ENCODE results near the gene TMEM127.

The TMEM127 gene

DNA sequence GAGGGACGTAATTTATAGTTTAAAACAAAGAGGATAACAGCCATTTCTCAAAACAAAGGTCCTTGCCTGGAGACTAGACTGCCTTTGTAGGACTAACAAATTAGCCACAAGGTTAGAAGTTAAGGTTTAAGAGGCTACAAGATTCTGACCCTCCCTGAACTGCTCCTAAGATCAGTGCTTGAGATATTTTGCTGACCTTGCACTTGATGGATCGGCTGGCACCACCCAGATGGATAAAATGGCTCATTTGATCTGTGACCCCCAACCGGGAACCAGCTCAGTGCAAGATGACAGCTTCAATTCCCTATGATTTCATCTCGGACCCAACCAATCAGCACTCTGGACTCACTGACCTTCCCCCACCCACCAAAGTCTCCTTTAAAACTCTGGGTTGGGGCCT is 53.5 kb downstream of the TMEM127 start:
- POLR2A ChIA-PET (ENCODE audit: low non-redundant PET) = no interaction called here
- H3K27ac ChIP-seq = no peak overlapping the region

DNA sequence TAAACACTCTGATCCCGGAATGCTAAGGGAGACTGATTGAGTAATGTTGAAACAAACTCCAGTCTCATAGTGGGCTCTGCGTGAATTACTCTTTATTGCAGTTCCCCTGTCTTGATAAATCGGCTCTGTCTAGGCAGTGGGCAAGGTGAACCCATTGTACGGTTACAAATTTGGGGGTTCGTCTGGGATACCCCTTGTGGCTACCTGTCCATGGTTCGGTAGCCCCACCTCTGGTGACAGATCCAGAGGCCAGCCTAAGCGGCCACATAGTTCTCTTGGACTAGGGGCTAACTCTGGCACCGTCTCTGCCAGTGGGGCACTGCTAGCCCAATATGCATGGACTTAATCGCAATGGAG is 56.1 kb downstream of the TMEM127 start:
- ChIA-PET CTCF (interaction anchor here (0.6 kb wide), 1 partner anchor 24 kb away, joined by 3 read pairs; no protein-coding TSS in a partner anchor), POLR2A (ENCODE audit: low non-redundant PET) (no interaction called here)
- DNase-seq (ENCODE audit: low spot score) = no peak
- peak overlapping the region; percentile 96 for H3K27ac ChIP-seq
- TF ChIP-seq, protein P1, sequence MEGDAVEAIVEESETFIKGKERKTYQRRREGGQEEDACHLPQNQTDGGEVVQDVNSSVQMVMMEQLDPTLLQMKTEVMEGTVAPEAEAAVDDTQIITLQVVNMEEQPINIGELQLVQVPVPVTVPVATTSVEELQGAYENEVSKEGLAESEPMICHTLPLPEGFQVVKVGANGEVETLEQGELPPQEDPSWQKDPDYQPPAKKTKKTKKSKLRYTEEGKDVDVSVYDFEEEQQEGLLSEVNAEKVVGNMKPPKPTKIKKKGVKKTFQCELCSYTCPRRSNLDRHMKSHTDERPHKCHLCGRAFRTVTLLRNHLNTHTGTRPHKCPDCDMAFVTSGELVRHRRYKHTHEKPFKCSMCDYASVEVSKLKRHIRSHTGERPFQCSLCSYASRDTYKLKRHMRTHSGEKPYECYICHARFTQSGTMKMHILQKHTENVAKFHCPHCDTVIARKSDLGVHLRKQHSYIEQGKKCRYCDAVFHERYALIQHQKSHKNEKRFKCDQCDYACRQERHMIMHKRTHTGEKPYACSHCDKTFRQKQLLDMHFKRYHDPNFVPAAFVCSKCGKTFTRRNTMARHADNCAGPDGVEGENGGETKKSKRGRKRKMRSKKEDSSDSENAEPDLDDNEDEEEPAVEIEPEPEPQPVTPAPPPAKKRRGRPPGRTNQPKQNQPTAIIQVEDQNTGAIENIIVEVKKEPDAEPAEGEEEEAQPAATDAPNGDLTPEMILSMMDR (conservative IDR thresholded peaks at IDR 0.05; ENCODE audit: low read depth) = no peak

More for the DNA sequence above, 53.5 kb downstream of the TMEM127 start:
- no peak for DNase-seq (ENCODE audit: low spot score)
- TF ChIP-seq, protein P1 (conservative IDR thresholded peaks at IDR 0.05; ENCODE audit: low read depth) = no peak
- CTCF ChIA-PET = no interaction called here

DNA sequence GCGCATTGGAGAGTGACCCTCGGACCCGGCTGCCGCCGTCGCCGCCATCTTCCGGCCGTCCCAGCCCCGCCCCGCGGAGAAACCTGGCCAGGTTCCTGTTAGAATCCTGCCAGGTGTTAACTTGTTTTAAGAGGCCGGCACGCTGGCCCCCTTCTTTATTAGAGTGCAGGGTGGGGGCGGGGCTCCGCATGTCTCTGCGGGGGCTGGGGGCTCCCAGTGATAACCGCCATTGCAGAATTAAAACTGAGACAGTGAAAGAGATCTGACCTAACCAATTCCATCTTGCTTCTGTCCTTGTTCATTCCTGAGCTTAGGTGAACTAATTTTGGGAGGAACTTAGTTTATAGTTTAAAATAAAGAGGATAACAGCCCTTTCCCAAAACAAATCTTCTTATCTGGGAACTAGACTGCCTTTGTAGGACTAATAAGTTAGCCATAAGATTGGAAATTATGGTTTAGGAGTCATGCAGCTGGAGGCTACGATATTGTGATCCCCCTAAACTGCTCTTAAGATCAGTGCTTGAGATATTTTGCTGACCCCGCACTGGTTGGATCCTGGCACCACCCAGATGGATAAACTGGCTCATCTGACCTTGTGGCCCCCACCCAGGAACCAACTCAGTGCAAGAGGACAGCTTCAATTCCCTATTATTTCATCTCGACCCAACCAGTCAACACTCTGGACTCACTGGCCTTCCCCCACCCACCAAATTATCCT is 56.6 kb downstream of the TMEM127 start:
- no peak for DNase-seq (ENCODE audit: low spot score)
- ChIA-PET CTCF (interaction anchor here (0.6 kb wide), 1 partner anchor 25 kb away, joined by 3 read pairs; no protein-coding TSS in a partner anchor), POLR2A (ENCODE audit: low non-redundant PET) (interaction anchor here (1.1 to 1.3 kb wide), 2 partner anchors 51 to 55 kb away, joined by 3 to 5 read pairs; no protein-coding TSS in a partner anchor)
- H3K27ac ChIP-seq = peak overlapping the region; percentile 96
- TF ChIP-seq, protein P1 (conservative IDR thresholded peaks at IDR 0.05; ENCODE audit: low read depth) = no peak

DNA sequence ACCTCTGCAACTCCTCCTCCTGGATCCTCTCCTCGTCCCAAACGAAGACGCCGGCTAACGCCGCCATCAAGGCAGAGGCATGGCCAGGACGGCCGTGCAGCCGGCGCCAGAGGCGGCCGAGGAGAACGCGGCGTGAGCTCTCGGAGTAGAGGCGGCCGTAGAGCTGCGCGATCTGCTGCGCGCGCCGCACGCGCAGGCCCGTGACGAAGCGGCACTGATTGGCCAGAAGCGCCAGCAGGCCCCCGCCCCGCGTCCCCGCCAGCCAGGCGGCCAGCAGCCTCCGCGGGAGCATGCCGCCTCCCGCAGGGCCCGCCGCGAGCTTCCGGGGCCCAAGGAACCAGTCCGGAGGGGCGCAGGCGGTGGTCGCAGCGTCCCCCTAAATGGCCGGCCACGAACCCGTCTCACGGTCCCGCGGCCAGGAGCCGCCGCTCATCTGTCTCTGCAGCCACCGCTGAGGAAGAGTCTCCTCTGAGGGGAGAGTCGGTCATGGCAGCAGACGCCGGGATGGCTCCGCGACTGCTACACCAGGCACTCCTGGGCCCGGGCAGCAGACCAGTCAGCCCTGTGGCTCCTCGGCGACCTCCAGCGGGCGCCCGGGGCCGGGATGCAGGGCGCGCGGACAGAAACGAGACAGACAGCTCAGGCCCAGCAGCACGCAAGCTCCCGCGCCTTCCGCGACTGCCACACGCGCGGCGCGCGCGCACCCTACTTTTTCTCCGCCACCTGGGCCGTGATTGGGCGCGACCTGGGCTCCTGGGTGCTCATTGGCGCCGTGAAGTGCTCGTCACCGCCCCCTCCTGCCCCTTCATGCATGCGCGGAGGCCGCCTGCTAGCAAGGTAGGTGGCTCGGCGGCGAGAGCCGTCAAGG is 57.4 kb downstream of the TMEM127 start, which contains the start of gene STARD7:
TSS of gene STARD7 (minus strand) at position 685 of the 868 bp plus-strand sequence. CDS start at position 292, 393 bp downstream.
- peak; percentile 99 for DNase-seq (ENCODE audit: low spot score)
- POLR2A ChIA-PET (ENCODE audit: low non-redundant PET) = interaction anchor here (0.5 to 1.3 kb wide), 4 partner anchors 33 to 127 kb away, joined by 3 to 5 read pairs (median 4); no protein-coding TSS in a partner anchor
- TF ChIP-seq, protein P1 (conservative IDR thresholded peaks at IDR 0.05; ENCODE audit: low read depth) = 0 out of 2 replicates have a peak, but pooled peaks have one; percentile 18
- peak within 1 kb of the TSS; percentile 96 for H3K27ac ChIP-seq
- CTCF ChIA-PET = interaction anchor here (0.7 kb wide), 1 partner anchor 61 kb away, joined by 3 read pairs; no protein-coding TSS in a partner anchor

DNA sequence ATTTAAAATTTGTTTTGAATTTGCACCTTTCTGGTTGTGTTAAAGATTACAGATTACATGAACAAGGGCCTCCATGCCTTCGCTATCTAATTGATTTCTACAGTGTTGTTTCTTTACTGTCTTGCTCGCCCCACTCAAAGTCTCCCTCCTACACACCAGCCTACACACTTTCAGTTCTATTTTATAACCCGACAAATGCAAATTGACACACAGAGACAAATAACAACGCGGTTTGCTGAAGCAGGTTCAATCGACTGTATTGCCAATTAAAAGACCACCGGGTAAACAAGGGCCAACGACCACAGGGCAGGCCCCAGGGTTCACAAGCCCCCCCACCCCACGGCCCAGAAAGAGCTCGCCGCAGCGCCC is 58.0 kb downstream of the TMEM127 start:
- peak overlapping the region; percentile 96 for H3K27ac ChIP-seq
- ChIA-PET CTCF (interaction anchor here (0.7 kb wide), 1 partner anchor 60 kb away, joined by 3 read pairs; no protein-coding TSS in a partner anchor), POLR2A (ENCODE audit: low non-redundant PET) (interaction anchor here (0.5 to 1.3 kb wide), 3 partner anchors 33 to 127 kb away, joined by 3 to 5 read pairs (median 5); no protein-coding TSS in a partner anchor)
- TF ChIP-seq, protein P1 (conservative IDR thresholded peaks at IDR 0.05; ENCODE audit: low read depth) = no peak
- no peak for DNase-seq (ENCODE audit: low spot score)
